ENCODE results near the gene SMPDL3A.

The SMPDL3A gene

GRCh38 chr6:122772724-122773415, 16.2 kb upstream of the SMPDL3A start:
- no peak for TF ChIP-seq CTCF (IDR thresholded peaks at IDR 0.05; ENCODE audit: low read depth, low read length)

GRCh38 chr6:122775975-122776374, 13.1 kb upstream of the SMPDL3A start:
- in situ Hi-C loops (cut with HindIII; ENCODE audit: low sequenced_read_pairs) = no loop called here
- no peak for DNase-seq (ENCODE audit: low read depth, low spot score)
- no peak for TF ChIP-seq CTCF (IDR thresholded peaks at IDR 0.05; ENCODE audit: low read depth, low read length)
- no peak overlapping the region for H3K4me3 ChIP-seq (ENCODE audit: low read depth, low read length)

More at GRCh38 chr6:122772724-122773415, 16.2 kb upstream of the SMPDL3A start:
- H3K4me3 ChIP-seq (ENCODE audit: low read depth, low read length) = no peak overlapping the region
- in situ Hi-C loops (cut with HindIII; ENCODE audit: low sequenced_read_pairs) = no loop called here
- no peak for DNase-seq (ENCODE audit: low read depth, low spot score)

GRCh38 chr6:122778302-122778701, 10.8 kb upstream of the SMPDL3A start:
- TF ChIP-seq CTCF (IDR thresholded peaks at IDR 0.05; ENCODE audit: low read depth, low read length) = no peak
- DNase-seq (ENCODE audit: low read depth, low spot score) = no peak
- in situ Hi-C loops (cut with HindIII; ENCODE audit: low sequenced_read_pairs) = no loop called here
- no peak overlapping the region for H3K4me3 ChIP-seq (ENCODE audit: low read depth, low read length)

- TF ChIP-seq CTCF (IDR thresholded peaks at IDR 0.05; ENCODE audit: low read depth, low read length) = no peak
- no peak overlapping the region for H3K4me3 ChIP-seq (ENCODE audit: low read depth, low read length)
- peak; percentile 29 for DNase-seq (ENCODE audit: low read depth, low spot score)
- in situ Hi-C loops (cut with HindIII; ENCODE audit: low sequenced_read_pairs) = no loop called here
Observed at GRCh38 chr6:122778985-122779661, 9.9 kb upstream of the SMPDL3A start.

GRCh38 chr6:122779667-122780066, 9.4 kb upstream of the SMPDL3A start, which contains the start of gene FABP7:
FABP7 (plus strand) TSS chr6:122779716; CDS start chr6:122779795, 79 bp downstream.
- in situ Hi-C loops (cut with HindIII; ENCODE audit: low sequenced_read_pairs) = no loop called here
- no peak for DNase-seq (ENCODE audit: low read depth, low spot score)
- no peak for TF ChIP-seq CTCF (IDR thresholded peaks at IDR 0.05; ENCODE audit: low read depth, low read length)
- H3K4me3 ChIP-seq (ENCODE audit: low read depth, low read length) = no peak within 1 kb of the TSS

GRCh38 chr6:122780114-122780513, 8.9 kb upstream of the SMPDL3A start:
- no peak for TF ChIP-seq CTCF (IDR thresholded peaks at IDR 0.05; ENCODE audit: low read depth, low read length)
- DNase-seq (ENCODE audit: low read depth, low spot score) = no peak
- in situ Hi-C loops (cut with HindIII; ENCODE audit: low sequenced_read_pairs) = no loop called here
- no peak overlapping the region for H3K4me3 ChIP-seq (ENCODE audit: low read depth, low read length)

Measured in astrocyte of the spinal cord (primary cell).